Measurements from ENCODE around the gene COPS4.
"Not testable (repeated sequence)": the region's sequence is repeated elsewhere in the genome, so short reads cannot be mapped to it uniquely, and the experiment has no call there.

The COPS4 gene

GRCh38 chr4:83089410-83090157 lies 54.6 kb downstream of the COPS4 start:
- no peak for DNase-seq

- no peak for DNase-seq
Observed at GRCh38 chr4:83093060-83093640, 58.2 kb downstream of the COPS4 start.

GRCh38 chr4:83096397-83096796 lies 61.4 kb downstream of the COPS4 start:
- no peak for DNase-seq

GRCh38 chr4:83104991-83105390 lies 70.0 kb downstream of the COPS4 start:
- DNase-seq: no peak

GRCh38 chr4:83107631-83108030 lies 72.6 kb downstream of the COPS4 start:
- DNase-seq: no peak

GRCh38 chr4:83108101-83108861 lies 73.3 kb downstream of the COPS4 start:
- DNase-seq: no peak

GRCh38 chr4:83109480-83110222 lies 74.7 kb downstream of the COPS4 start:
- DNase-seq: peak; percentile 50

GRCh38 chr4:83110223-83110945 lies 75.4 kb downstream of the COPS4 start:
- peak; percentile 73 for DNase-seq

- DNase-seq: no peak
Observed at GRCh38 chr4:83110970-83111750, 76.2 kb downstream of the COPS4 start.

GRCh38 chr4:83111751-83112141 lies 76.8 kb downstream of the COPS4 start:
- not testable (repeated sequence) for DNase-seq

GRCh38 chr4:83112231-83112630 lies 77.2 kb downstream of the COPS4 start:
- no peak for DNase-seq

- no peak for DNase-seq
Observed at GRCh38 chr4:83112678-83113428, 77.9 kb downstream of the COPS4 start.

- no peak for DNase-seq
Observed at GRCh38 chr4:83113429-83113786, 78.4 kb downstream of the COPS4 start.

GRCh38 chr4:83114576-83114975 lies 79.6 kb downstream of the COPS4 start, which contains the start of gene PLAC8:
PLAC8 (minus strand) TSS chr4:83114729; CDS start chr4:83107921, 6,808 bp downstream.
- DNase-seq: no peak

GRCh38 chr4:83115000-83115399 lies 80.0 kb downstream of the COPS4 start:
- no peak for DNase-seq

- no peak for DNase-seq
Observed at GRCh38 chr4:83115656-83116285, 80.8 kb downstream of the COPS4 start.

GRCh38 chr4:83118869-83119268 lies 83.9 kb downstream of the COPS4 start:
- DNase-seq: no peak

GRCh38 chr4:83121246-83121645 lies 86.3 kb downstream of the COPS4 start:
- no peak for DNase-seq

- no peak for DNase-seq
Observed at GRCh38 chr4:83124111-83124780, 89.3 kb downstream of the COPS4 start.
